Activated B cell treated with CpG ODN at 0.5 μM for 24 hours (primary cell): ENCODE data around the gene RAMP3. TPM values are rescaled to one million over a fixed set of nuclear protein-coding genes. Genes with fewer than 3 reads are reported as not detected.

ENCODE experiments used
- ATAC-seq: fragments of 200-7000 bp; cut with Tn5 transposase; one replicate; pipeline ENCODE4 v1.10.0; 2021; ENCODE audit warnings: low read depth, mild to moderate bottlenecking, moderate library complexity
- CTCF ChIA-PET: fragments of 350-600 bp; sonication (Branson Sonifier 250); formaldehyde crosslinking; loops from one replicate; lab custom pipeline; 2021; ENCODE audit warnings: antibody characterized with exemption; lab: Charles Lee
- POLR2A ChIA-PET: fragments of 350-600 bp; sonication (Branson Sonifier 250); formaldehyde crosslinking; loops from one replicate; lab custom pipeline; 2021; ENCODE audit warnings: antibody characterized with exemption; lab: Charles Lee
- DNase-seq: peaks from one replicate; pipeline ENCODE4 v3.0.0; 2022
- H3K27ac Mint-ChIP-seq: one replicate; pipeline ENCODE4 v1.8.0; 2020; ENCODE audit warnings: mixed read lengths
- H3K27me3 Mint-ChIP-seq: one replicate; pipeline ENCODE4 v1.8.0; 2021; ENCODE audit warnings: mixed read lengths
- H3K36me3 Mint-ChIP-seq: one replicate; pipeline ENCODE4 v1.8.0; 2021; ENCODE audit warnings: low read depth, mixed read lengths
- H3K4me1 Mint-ChIP-seq: one replicate; pipeline ENCODE4 v1.8.0; 2021; ENCODE audit warnings: mixed read lengths
- H3K4me3 Mint-ChIP-seq: one replicate; pipeline ENCODE4 v1.8.0; 2020; ENCODE audit warnings: mild to moderate bottlenecking, mixed read lengths
- H3K9me3 Mint-ChIP-seq: one replicate; pipeline ENCODE4 v1.8.0; 2020; ENCODE audit warnings: mixed read lengths
- CTCF ChIP-seq: fragments of 200-600 bp; IDR thresholded peaks from one replicate; pipeline ENCODE4 v1.8.0; 2022; ENCODE audit warnings: antibody characterized with exemption, mild to moderate bottlenecking
- intact Hi-C: fragments of 100-400 bp; cut with micrococcal nuclease; formaldehyde crosslinking; loops from one replicate; pipeline ENCODE4 v1.15.1; 2024
- total RNA-seq: library from RNA; stranded (reverse); gene quantifications from 2 replicates; pipeline ENCODE4 v1.2.3, GENCODE V29; 2022

Gene RAMP3
- total RNA-seq, 1 donor from 2014 or later: not detected

- TF ChIP-seq CTCF: no peak
- Mint-ChIP-seq H3K27ac (no peak overlapping the region), H3K4me3 (no peak overlapping the region), H3K9me3 (no peaks in the 10 kb centered on the region), H3K36me3 (no peaks in the 10 kb centered on the region), H3K4me1 (no peaks in the 10 kb centered on the region), H3K27me3 (peaks cover 2% of the 10 kb centered on the region)
- DNase-seq: no peak
- ChIA-PET CTCF (no interaction called here), POLR2A (no interaction called here)
- intact Hi-C loops: no loop called here
- ATAC-seq: no peak
These were observed 28.7 kb downstream of the RAMP3 start for GRCh38 chr7:45186261-45186813.

- DNase-seq (no peak), ATAC-seq (no peak)
- ChIA-PET POLR2A (no interaction called here), CTCF (no interaction called here)
- no peak overlapping the region for H3K4me3 Mint-ChIP-seq
- H3K36me3 Mint-ChIP-seq: no peaks in the 10 kb centered on the region
- H3K9me3 Mint-ChIP-seq: no peaks in the 10 kb centered on the region
- no peak overlapping the region for H3K27ac Mint-ChIP-seq
- H3K4me1 Mint-ChIP-seq: no peaks in the 10 kb centered on the region
- no peak for TF ChIP-seq CTCF
- peaks cover 2% of the 10 kb centered on the region for H3K27me3 Mint-ChIP-seq
- intact Hi-C loops: no loop called here
These were observed 29.7 kb downstream of the RAMP3 start for GRCh38 chr7:45187089-45187945.

GRCh38 chr7:45187946-45188411 is 30.4 kb downstream of the RAMP3 start:
- CTCF ChIA-PET: no interaction called here
- DNase-seq (no peak), ATAC-seq (no peak)
- Mint-ChIP-seq H3K36me3 (no peaks in the 10 kb centered on the region), H3K27me3 (peaks cover 2% of the 10 kb centered on the region), H3K4me1 (no peaks in the 10 kb centered on the region), H3K4me3 (no peak overlapping the region), H3K9me3 (no peaks in the 10 kb centered on the region), H3K27ac (no peak overlapping the region)
- POLR2A ChIA-PET: no interaction called here
- intact Hi-C loops: no loop called here
- no peak for TF ChIP-seq CTCF

GRCh38 chr7:45188736-45189135 is 31.1 kb downstream of the RAMP3 start:
- CTCF ChIA-PET: no interaction called here
- Mint-ChIP-seq H3K27ac (no peak overlapping the region), H3K9me3 (no peaks in the 10 kb centered on the region)

More at GRCh38 chr7:45188736-45189135, 31.1 kb downstream of the RAMP3 start:
- no peak overlapping the region for H3K4me3 Mint-ChIP-seq
- H3K36me3 Mint-ChIP-seq: no peaks in the 10 kb centered on the region
- ATAC-seq (no peak), DNase-seq (no peak)
- intact Hi-C loops: no loop called here
- H3K27me3 Mint-ChIP-seq: peaks cover 2% of the 10 kb centered on the region
- H3K4me1 Mint-ChIP-seq: no peaks in the 10 kb centered on the region
- no peak for TF ChIP-seq CTCF
- POLR2A ChIA-PET: no interaction called here
